Right renal cortex interstitium (tissue), 3 donors: ENCODE results near the gene JPH4. TPM values are rescaled to one million over a fixed set of nuclear protein-coding genes. Genes with fewer than 3 reads are reported as not detected.

Experiments used
- DNase-seq, 3 donors: peaks; one replicate each; pipeline ENCODE4 v3.0.0-alpha.2; 2013; ENCODE audit warnings: low read depth in 3 of 3, low spot score in 2 of 3
- polyA plus RNA-seq, 3 donors: library from polyadenylated mRNA; unstranded; fragments of 120-200 nt; gene quantifications; one replicate each; pipeline ENCODE4 v1.2.1, GENCODE V29; 2013; ENCODE audit not compliant: insufficient read length in 3 of 3

JPH4 gene
- polyA plus RNA-seq: 10 to 100 TPM in 1 of 3 donors, 1 to 10 TPM in 2; 8.5 to 10.3 (median 9.1) TPM

DNA sequence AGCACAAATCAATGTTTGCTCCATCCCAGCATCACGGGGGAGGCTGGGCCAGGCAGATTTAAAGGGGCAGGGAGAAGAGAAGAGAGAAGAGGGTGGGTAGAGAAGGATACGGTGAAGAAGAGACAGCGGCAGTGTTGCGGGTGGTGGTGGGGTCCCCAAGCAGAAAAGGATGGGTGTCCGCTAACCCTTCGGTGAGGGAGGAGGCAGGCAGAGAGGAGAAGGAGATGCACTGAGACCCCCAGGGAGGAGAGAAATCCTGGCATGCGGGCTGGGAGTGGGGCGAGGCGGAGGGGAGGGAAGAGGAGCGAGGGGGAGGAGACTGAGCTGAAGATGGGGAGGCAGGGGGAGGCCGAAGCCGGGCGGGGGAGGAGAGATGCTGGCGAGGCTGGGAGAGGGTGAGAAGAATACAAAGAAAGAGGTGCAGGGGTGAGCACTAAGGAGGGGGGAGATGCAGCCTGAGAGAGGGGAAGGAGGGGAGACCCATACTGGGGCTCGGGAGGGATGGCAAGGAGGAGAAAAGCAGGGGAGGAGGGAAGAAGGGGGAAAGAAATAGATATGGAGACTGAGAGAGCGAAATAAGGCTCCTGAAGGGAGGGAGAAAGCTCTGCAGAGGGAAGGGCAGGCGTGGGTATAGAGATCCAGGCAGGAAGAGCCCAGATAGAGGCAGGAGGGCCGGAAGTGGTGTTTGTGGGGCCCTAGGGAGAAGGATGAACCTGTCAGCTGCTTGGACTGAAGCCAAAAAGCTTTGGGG is at the start of gene JPH4:
TSS of gene JPH4 (minus strand) at position 231 of the 751 bp plus-strand sequence. CDS start 1,337 bp downstream, outside the sequence.
- DNase-seq: no peak

DNA sequence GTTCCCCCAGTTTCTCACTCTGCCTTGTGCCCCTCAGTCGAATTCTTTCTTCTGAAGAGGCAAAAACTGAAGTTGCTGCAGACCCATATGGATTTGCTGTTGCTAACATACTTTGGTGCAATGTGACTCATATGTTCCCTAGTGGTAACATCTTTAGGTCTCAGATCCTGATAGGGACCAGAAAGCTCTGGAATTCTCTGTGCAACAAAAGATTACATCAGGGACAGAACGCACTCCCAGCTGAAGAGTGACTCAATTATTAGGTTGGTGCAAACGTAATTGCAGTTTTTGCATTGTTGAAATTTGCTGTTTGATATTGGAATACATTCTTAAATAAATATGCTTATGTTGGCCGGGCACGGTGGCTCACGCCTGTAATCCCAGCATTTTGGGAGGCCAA is 49.4 kb upstream of the JPH4 start:
- no peak for DNase-seq

- no peak for DNase-seq
Measured at GRCh38 chr14:23626946-23627345, 48.4 kb upstream of the JPH4 start.

- no peak for DNase-seq
Measured at GRCh38 chr14:23624830-23625404, 46.3 kb upstream of the JPH4 start.

- no peak for DNase-seq
Measured at GRCh38 chr14:23623962-23624361, 45.4 kb upstream of the JPH4 start.

DNA sequence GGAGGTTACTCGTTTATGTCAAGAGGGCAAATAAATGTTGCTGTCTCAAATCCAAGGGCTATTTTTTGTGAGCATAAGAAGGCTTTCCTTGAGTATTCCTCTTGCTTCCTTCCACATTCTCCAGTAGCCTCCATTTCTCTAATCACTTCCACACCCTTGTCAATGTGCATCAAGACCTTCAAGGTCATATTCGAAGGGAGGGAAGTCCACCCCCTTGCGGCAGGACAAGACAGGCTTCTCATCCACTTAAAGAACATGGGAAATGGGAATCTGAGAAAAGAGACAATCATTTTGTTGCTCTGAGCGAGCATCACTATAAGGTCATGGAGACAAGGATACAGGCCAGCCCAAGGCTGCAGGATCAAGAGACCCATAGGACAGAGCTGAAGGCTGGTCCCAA is 44.4 kb upstream of the JPH4 start:
- DNase-seq: no peak

DNA sequence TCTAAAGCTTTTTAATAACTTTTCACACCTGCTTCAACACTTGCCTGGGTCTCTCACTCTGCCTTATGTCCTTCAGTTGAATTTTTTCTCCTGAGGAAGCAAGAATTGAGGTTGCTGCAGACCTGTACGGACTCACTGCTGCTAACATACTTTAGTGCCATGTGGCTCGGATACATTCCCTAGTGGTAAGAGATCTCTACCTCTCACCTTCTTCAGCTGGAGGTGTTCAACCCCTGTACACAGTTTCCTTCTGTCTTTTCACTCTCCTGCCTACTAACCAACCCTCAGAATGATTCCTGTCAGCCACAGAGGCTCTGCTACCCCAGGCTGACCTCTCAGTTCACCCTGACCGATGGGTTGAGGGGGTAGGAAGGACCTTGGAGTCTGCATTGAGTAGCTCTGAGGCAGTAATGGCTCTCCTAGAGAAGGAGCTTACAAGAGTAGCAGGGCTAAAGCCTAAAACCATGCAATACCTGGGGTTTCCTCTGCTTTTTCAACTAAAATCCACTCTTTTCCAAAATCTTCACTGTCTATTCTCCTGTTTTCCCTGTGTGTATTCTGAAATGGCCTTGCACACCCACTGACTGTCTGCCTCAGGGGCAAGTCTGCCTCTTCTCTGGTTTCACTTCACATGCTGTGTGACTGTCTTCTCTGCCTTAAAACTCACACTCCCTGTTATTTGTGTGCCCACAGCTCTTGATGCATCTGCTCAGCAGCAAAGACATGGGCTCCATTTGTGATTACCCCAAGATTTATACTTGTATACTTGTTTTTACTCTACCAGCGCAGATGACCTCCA is 43.5 kb upstream of the JPH4 start:
- no peak for DNase-seq

DNA sequence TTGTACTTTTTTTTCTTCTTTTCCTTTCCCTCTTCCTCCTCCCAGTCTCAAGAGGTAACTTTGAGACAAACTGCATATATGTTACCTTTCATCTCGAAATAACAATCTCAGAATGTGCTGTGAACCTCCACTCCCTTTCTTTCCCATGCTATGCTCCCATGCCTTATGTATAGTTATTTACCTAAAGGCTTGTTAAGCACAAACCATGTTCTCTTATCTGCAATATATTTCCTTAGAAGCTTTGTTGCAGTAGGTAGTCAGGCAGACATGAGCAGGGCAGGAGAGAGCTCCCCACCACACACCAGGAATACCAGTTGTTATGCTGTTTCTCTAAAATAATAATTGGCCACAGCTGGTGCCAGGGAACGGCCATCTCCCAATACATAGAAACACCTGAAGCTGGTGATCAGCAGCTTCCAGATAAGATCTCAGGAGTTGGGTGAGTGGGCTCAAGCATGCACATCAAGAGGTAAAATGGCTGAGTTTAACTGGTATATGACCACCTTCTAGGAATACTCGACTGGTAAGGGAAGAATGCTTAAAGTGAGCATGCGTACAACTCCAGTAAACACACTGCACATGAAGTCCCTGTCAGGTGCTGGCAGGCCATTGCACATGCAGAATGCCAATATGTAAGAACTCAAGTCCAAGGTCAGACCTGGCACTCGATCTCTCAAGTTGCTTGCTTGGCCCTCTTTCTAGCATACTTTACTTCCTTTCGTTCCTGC is 42.8 kb upstream of the JPH4 start:
- no peak for DNase-seq

DNA sequence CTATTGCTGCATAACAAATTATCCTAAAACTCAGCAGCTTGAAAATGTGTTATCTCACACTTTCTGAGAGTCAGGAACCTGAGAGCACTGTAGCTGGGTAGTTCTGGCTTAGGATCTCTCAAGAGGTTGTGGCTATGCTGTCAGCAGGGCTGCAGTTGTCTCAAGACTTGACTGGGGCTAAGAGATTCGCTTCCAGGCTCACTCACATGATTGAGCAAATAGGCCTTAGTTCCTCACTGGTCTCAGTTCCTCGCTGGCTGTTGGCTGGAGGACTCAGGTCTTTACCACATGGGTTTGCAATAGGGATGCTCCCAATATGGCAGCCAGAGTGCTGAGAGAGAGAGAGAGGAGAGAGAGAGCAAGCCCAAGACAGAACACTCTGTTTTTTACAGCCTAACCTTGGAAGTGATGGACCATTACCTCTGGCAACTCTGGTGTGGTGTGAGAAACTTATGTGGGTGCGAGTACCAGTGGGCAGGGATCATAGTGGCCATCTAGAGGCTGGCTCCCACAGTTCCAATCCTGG is 41.6 kb upstream of the JPH4 start:
- no peak for DNase-seq

GRCh38 chr14:23618415-23618988 is 39.9 kb upstream of the JPH4 start:
- no peak for DNase-seq

DNA sequence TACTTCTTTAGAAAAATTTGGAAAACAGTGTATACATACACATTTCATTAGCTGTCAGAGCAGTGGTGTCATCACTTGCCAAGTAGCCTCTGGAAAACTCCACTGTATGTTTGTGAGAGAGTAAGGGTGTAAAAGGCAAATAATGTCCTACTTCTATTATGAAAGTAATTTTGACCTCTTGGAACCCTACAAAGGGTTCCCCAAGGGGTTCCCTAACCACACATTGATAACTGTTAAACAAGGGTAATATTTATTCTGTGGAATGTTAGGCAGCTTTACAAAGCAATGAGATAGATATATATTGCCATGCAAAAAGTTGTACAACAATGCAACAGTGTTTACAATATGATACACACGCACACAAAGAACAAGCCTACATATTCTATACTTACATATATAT is 38.9 kb upstream of the JPH4 start:
- DNase-seq: no peak

DNA sequence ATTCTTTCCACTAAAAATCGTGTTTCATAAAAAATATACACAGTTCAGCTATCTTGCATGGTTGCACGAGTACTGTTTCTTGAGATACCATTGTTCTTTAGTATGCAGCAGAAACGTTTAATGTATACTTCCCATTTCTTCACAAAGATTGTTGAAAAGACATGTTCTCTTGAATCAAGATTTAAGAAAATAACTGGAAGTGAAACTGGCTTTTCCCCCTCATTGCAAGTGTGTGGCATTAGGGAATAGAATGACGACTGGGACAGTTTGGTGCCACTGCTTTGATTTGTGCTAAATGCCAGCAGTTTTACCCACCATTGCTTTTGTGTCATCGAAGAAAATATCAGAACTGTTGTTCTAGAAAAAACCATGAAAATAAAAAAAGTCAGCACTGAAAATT is 37.3 kb upstream of the JPH4 start:
- no peak for DNase-seq

DNA sequence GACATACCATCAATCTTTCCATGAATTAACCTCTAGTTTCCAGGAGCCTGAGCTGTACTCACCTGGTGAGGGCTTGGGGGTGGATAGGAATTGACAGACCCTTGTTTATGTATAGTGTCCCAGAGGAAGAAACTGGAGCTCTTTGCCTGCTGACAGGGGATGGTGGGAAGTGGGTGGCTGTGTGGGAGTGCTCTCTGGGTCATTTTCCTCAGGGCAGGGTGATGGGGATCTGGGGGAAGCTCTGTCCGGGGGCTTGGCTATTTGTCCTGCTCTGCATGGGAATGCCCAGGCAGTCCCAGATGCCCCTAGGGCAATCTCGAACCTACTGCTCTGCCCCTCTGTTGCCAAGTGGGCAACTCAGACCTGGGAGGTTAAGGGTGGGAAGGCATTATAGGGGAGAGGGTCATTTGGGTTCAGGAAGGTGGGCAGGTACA is 35.8 kb upstream of the JPH4 start:
- DNase-seq: no peak

GRCh38 chr14:23613242-23614070 is 34.9 kb upstream of the JPH4 start:
- no peak for DNase-seq

DNA sequence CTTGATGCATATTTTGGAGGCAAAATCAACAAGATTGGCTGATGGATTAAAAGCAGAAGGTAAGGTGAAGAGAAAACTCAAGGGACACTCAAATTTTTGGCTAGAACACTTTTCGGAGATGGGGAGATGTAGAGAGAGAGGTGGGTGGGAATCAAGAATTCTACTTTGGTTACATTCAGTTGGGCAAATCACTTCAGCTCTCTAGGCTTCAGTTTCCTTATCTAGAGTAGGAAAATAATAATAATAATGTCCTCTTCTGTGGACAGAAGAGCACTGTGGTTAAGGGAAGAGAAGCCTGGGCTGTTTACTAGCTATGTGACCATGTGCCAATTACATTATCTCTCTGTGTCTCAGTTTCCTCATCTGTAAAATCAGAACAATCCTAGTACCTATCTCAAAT is 34.2 kb upstream of the JPH4 start:
- DNase-seq: no peak

DNA sequence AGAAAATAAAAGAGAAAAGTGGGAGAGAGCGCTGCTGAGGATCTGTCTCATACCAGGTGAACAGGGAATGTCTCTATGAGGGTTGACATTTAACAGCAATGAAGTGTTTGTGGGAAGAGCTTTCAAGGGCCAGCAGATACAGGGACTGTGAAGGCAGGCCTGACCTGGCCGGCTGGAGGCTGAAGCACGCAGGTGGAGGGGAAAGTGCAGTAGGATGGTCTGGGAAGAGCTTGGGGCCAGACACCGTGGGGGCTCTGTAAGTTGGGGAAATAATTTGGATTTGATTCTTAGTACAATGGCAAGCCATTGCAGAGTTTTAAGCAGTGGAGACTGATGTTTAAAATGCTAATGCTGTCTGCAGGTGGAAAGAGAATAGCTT is 33.8 kb upstream of the JPH4 start:
- DNase-seq: no peak

DNA sequence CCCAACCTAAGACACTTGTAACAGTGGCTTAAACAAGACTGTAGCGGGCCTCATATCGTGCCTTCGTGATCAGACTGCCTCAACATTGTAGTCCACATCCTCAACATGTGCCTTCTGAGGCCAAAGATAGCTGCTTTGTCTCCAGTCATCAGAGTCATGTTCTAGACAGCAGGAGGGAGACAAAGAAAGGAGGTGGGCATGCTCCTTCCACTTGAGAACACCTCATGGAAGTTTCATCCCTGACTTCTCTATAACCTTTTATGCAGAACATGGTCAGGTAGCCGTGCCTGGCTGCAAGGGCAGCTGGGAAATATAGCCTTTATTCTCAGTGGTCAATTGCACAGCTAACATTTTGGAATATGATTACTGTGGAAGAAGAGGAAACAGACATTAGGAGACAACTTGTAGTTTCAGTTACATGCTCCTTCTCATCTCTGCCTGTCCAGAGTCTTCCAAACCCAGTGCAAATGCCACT is 32.3 kb upstream of the JPH4 start:
- DNase-seq: no peak

DNA sequence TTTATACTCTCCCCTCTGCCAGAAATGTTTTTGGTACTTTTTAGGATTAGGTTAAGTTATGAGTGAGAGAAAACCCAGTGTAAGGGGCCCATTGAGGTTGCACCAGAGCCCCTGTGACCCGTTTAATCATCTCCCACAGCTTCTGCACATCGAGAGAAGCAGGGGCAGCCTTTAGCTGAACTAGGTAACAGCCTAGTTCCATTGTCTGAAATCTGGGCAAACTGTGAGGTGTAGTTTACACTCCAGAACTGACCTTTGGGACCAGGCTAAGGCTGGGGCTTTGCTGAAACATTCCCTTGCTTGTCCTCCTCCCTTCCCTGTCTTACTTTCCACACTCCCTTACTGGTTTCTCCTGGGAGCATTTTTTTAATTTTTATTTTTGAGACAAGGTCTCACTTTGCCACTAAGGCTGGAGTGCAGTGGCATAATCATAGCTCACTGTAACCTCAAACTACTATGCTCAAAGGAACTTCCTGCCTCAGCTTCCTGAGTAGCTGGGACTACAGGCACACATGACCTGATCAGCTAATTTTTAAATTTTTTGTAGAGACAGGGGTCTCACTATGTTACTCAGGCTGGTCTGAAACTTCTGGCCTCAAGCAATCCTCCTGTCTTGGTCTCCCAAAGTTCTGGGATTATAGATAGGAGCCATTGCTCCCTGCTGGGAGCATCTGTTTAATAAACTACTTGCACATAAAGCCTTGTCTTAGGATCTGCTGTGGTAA is 31.7 kb upstream of the JPH4 start:
- no peak for DNase-seq
